ENCODE data around the gene IGF2.

DNA sequence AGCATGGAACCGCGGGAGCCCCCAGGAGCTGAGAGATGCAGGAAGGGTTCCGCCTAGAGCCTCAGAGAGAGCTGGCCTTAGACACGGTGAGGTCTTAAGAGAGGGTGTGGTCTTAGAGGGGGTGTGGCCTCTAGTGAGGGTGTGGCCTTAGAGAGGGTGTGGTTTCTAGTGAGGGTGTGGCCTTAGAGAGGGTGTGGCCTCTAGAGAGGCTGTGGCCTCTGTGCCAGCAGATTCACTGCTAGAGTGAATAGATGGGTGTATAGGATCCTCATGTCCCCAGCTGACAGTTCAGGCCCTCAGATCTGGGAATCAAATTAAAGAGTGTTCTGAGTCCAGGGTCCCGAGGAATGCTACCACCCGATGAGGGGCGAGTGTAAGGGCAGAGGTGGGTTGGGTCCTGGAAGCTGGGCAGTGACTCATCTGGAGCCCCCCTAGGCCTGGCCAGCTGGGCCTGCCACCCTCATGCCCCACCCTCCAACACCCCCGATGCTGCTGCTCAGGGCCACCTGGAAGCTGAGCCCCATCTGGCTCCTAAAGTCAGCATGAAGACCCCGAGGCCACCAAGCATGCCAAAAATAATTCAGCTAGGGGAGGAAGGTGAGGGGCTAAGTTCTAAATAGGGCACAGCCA is 49.5 kb downstream of the IGF2 start:
- TF ChIP-seq, protein P1, sequence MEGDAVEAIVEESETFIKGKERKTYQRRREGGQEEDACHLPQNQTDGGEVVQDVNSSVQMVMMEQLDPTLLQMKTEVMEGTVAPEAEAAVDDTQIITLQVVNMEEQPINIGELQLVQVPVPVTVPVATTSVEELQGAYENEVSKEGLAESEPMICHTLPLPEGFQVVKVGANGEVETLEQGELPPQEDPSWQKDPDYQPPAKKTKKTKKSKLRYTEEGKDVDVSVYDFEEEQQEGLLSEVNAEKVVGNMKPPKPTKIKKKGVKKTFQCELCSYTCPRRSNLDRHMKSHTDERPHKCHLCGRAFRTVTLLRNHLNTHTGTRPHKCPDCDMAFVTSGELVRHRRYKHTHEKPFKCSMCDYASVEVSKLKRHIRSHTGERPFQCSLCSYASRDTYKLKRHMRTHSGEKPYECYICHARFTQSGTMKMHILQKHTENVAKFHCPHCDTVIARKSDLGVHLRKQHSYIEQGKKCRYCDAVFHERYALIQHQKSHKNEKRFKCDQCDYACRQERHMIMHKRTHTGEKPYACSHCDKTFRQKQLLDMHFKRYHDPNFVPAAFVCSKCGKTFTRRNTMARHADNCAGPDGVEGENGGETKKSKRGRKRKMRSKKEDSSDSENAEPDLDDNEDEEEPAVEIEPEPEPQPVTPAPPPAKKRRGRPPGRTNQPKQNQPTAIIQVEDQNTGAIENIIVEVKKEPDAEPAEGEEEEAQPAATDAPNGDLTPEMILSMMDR (conservative IDR thresholded peaks at IDR 0.05; ENCODE audit: low read depth, low read length) = no peak
- no peak for TF ChIP-seq EZH2 (IDR thresholded peaks at IDR 0.05; ENCODE audit: low read length, unreplicated experiment)
- TF ChIP-seq EZH2phosphoT487 (IDR thresholded peaks at IDR 0.05; ENCODE audit: borderline replicate concordance, low read length) = no peak

Data from PC-3 (cell line).